IPS-15b (cell line): ENCODE results near the gene NDRG2.

Experiments used
- H3K27me3 ChIP-seq: one replicate; pipeline ENCODE4 v1.6.1; 2013; ENCODE audit warnings: low read length; ENCODE audit not compliant: control insufficient read depth, insufficient read depth
- H3K36me3 ChIP-seq: one replicate; pipeline ENCODE4 v1.6.1; 2013; ENCODE audit warnings: low read length; ENCODE audit not compliant: control insufficient read depth, insufficient read depth
- H3K4me1 ChIP-seq: one replicate; pipeline ENCODE4 v1.6.1; 2013; ENCODE audit warnings: mild to moderate bottlenecking, low read length; ENCODE audit not compliant: control insufficient read depth, insufficient read depth
- H3K4me3 ChIP-seq: one replicate; pipeline ENCODE4 v1.5.1; 2013; ENCODE audit warnings: low read depth, low read length
- H3K9ac ChIP-seq: one replicate; pipeline ENCODE4 v1.6.1; 2013; ENCODE audit warnings: low read depth, mild to moderate bottlenecking, low read length
- H3K9me3 ChIP-seq: one replicate; pipeline ENCODE4 v1.6.1; 2013; ENCODE audit warnings: mild to moderate bottlenecking, low read length; ENCODE audit not compliant: control insufficient read depth, insufficient read depth

The NDRG2 gene

GRCh38 chr14:21024585-21025370, at the start of gene NDRG2:
TSS of gene NDRG2 (minus strand) at chr14:21025061. CDS start at chr14:21023315, 1,746 bp downstream.
- peak within 1 kb of the TSS; percentile 65 for H3K9ac ChIP-seq
- H3K9me3 ChIP-seq: no peaks in the 10 kb centered on the region
- H3K36me3 ChIP-seq: peaks cover 5% of the 10 kb centered on the region
- peak within 1 kb of the TSS; percentile 72 for H3K4me3 ChIP-seq
- H3K27me3 ChIP-seq: peaks cover 49% of the 10 kb centered on the region
- peaks cover 18% of the 10 kb centered on the region for H3K4me1 ChIP-seq

DNA sequence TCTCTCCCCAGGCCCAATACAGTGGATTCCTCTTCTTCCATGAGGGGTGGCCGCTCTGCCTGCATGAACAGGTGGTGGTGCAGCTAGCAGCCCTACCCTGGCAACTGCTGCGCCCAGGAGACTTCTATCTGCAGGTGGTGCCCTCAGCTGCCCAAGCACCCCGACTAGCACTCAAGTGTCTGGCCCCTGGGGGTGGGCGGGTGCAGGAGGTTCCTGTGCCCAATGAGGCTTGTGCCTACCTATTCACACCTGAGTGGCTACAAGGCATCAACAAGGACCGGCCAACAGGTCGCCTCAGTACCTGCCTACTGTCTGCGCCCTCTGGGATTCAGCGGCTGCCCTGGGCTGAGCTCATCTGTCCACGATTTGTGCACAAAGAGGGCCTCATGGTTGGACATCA, 49.1 kb upstream of the NDRG2 start:
- H3K36me3 ChIP-seq: peaks cover 12% of the 10 kb centered on the region

DNA sequence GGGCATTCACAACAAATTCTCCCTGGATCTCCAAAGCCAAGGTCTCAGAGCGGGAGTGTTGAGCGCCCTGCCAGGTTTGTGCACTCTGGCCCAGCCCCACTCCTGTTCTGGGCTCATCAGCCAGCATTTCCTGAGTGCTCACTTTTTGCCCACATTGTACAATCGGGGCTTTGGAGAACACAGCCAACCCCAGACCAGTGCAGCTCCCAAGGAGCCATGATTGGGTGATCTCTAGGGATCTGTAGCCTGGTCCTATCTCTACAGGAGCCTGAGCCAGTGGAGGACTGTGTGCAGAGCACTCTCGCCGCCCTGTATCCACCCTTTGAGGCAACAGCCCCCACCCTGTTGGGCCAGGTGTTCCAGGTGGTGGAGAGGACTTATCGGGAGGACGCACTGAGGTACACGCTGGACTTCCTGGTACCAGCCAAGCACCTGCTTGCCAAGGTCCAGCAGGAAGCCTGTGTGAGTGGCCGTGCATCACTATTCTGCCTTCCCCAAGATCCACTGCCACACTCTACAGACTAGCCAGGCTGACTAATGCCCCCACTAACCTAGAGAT, 48.0 kb upstream of the NDRG2 start:
- H3K4me1 ChIP-seq: peaks cover 8% of the 10 kb centered on the region
- no peak overlapping the region for H3K9ac ChIP-seq
- peaks cover 26% of the 10 kb centered on the region for H3K27me3 ChIP-seq
- no peaks in the 10 kb centered on the region for H3K9me3 ChIP-seq
- H3K4me3 ChIP-seq: no peak overlapping the region
- H3K36me3 ChIP-seq: peaks cover 12% of the 10 kb centered on the region

More for the DNA sequence above, 49.1 kb upstream of the NDRG2 start:
- no peak overlapping the region for H3K9ac ChIP-seq
- no peaks in the 10 kb centered on the region for H3K9me3 ChIP-seq
- peaks cover 17% of the 10 kb centered on the region for H3K27me3 ChIP-seq
- H3K4me1 ChIP-seq: peaks cover 8% of the 10 kb centered on the region
- H3K4me3 ChIP-seq: no peak overlapping the region

GRCh38 chr14:21072031-21072473, 47.2 kb upstream of the NDRG2 start:
- H3K4me3 ChIP-seq: peak overlapping the region; percentile 84
- peaks cover 8% of the 10 kb centered on the region for H3K4me1 ChIP-seq
- H3K9me3 ChIP-seq: no peaks in the 10 kb centered on the region
- peaks cover 34% of the 10 kb centered on the region for H3K27me3 ChIP-seq
- H3K36me3 ChIP-seq: peaks cover 12% of the 10 kb centered on the region
- peak overlapping the region; percentile 24 for H3K9ac ChIP-seq

DNA sequence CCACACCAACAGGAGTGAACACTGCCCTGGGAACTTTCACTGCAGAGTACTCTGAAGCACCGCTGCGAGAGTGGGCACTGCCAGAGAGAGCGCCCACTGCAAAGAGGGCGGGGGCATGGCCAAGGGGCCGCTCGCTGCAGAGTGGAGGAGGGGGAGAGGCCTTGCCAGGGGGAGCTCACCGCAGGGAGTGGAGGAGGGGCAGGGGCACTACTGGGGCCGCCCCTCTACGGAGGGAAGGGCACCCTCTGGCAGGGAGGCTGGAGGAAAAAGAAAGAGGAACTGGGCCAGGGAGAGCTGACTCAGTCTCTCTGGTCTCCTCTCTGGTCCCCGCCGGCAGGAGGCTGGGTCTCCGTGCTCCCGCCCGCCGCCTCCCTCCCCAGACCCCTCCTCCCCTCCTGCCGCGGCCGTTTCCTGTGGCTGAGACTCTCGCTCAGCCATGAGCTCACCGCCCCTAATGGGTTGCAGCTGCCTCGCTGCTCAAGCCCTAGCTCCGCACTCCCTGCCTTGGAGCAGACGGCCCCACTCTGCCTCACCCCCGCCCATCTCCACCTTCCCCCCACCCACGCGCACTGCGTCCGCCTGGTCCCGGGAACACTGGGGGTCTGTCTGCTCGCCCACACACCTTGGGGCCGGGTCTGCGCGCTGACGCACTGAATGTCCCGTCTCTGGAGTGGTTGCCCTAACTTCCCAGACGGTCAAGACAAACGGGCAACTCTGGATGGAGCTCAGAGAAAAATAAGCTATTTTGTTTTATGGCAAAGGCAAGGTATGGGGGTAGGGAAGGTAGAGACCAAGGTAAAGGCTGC, 46.6 kb upstream of the NDRG2 start:
- Histone ChIP-seq H3K9me3 (no peaks in the 10 kb centered on the region), H3K36me3 (peaks cover 11% of the 10 kb centered on the region), H3K9ac (peak overlapping the region; percentile 71), H3K4me1 (peaks cover 8% of the 10 kb centered on the region), H3K27me3 (peaks cover 37% of the 10 kb centered on the region), H3K4me3 (peak overlapping the region; percentile 84)

- peaks cover 39% of the 10 kb centered on the region for H3K27me3 ChIP-seq
- peaks cover 8% of the 10 kb centered on the region for H3K4me1 ChIP-seq
- H3K4me3 ChIP-seq: peak overlapping the region; percentile 84
- no peaks in the 10 kb centered on the region for H3K9me3 ChIP-seq
- H3K9ac ChIP-seq: peak overlapping the region; percentile 71
- peaks cover 6% of the 10 kb centered on the region for H3K36me3 ChIP-seq
These were observed 45.9 kb upstream of the NDRG2 start for GRCh38 chr14:21070610-21071224.

GRCh38 chr14:21070083-21070609, 45.3 kb upstream of the NDRG2 start, which contains the start of gene ARHGEF40:
TSS of gene ARHGEF40 (plus strand) at chr14:21070304. CDS start at chr14:21070397, 93 bp downstream.
- Histone ChIP-seq H3K9ac (peak within 1 kb of the TSS; percentile 71), H3K4me1 (peaks cover 8% of the 10 kb centered on the region)

DNA sequence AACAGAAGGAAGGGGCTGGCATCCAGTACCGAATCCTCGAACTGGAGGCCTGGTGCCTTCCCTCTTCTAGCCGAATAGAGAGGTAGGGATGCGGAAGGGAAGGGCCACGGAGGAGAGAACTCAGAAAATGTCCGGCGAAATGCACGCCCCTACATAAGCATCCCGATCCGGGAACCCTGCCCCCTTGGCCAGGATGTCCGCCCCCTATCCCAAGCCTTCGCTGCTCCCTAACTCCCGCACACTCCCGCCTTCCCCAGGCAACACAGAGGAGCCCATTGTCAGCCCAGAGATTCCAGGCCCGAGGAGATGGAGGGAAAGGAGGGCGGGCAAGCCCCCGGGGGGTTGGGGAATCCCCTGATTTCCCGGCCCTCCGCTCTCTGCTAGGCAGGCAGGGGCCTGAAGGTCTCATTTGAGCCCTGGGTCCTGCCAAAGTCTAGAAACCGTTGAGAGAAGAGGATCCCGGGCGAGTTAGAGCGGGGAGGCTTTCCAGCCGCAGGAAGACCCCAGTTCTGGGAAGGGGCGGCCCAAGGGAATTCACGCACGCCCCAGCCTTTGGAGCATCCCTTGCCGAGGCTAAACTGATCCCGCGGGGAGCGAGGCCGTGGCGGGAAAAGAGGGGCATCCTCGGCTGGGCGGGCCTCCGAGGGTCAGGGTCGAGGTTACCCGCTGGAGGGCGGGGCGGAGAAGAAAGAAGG, 44.7 kb upstream of the NDRG2 start:
- Histone ChIP-seq H3K4me3 (peak overlapping the region; percentile 84), H3K9ac (peak overlapping the region; percentile 60), H3K36me3 (no peaks in the 10 kb centered on the region), H3K9me3 (no peaks in the 10 kb centered on the region), H3K27me3 (peaks cover 39% of the 10 kb centered on the region), H3K4me1 (peaks cover 8% of the 10 kb centered on the region)

More at GRCh38 chr14:21070083-21070609, 45.3 kb upstream of the NDRG2 start, which contains the start of gene ARHGEF40:
- Histone ChIP-seq H3K27me3 (peaks cover 39% of the 10 kb centered on the region), H3K4me3 (peak within 1 kb of the TSS; percentile 84), H3K9me3 (no peaks in the 10 kb centered on the region), H3K36me3 (peaks cover 4% of the 10 kb centered on the region)

- peak overlapping the region; percentile 60 for H3K9ac ChIP-seq
- H3K4me1 ChIP-seq: peaks cover 8% of the 10 kb centered on the region
- peaks cover 39% of the 10 kb centered on the region for H3K27me3 ChIP-seq
- no peaks in the 10 kb centered on the region for H3K36me3 ChIP-seq
- H3K4me3 ChIP-seq: peak overlapping the region; percentile 84
- H3K9me3 ChIP-seq: no peaks in the 10 kb centered on the region
These were observed 43.9 kb upstream of the NDRG2 start for GRCh38 chr14:21068521-21069387.

DNA sequence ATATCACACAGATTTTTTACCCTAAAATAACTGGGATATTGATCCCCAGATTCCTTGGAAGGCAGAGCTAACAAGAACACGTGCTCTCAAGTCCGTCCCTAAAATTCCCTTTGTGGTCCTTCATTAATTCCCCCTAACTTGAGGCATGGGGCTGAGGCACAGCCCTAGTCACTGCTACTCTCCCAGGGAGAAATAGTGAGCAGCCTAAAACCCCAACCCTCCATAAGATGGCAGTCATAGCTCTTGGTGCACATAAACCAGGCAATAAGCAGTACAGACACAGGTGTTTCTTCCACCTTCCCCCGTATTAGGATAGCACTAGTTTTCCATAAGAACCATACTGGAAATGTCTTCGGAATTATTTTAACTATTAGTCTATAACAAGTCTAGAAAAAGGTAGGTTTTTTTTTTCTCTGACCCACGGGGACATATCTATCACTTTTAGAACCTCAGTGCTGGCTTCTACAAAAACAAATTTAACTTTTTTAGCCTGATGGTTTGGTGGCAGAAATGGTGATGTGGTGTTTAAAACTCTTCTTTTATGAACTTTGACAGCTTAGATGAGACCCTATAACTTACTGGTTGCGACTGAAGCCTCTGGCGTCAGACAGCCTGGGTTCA, 42.1 kb upstream of the NDRG2 start:
- Histone ChIP-seq H3K36me3 (no peaks in the 10 kb centered on the region), H3K9me3 (no peaks in the 10 kb centered on the region), H3K9ac (no peak overlapping the region), H3K4me1 (peaks cover 2% of the 10 kb centered on the region), H3K27me3 (peaks cover 25% of the 10 kb centered on the region), H3K4me3 (no peak overlapping the region)
